Gastroesophageal sphincter (tissue), 3 donors: Measurements from ENCODE around the gene ATP6V1C2.

Experiments used
- CTCF ChIP-seq, 4 experiments: fragments of 200-600 bp in 2 of 4; fragments of 450-650 bp in 2 of 4; sonication (generic) in 1 of 4; IDR thresholded peaks; one replicate each; pipeline ENCODE4 v1.5.1; 2017 to 2019; ENCODE audit warnings: antibody characterized with exemption in 4 of 4, mild to moderate bottlenecking in 2 of 4, moderate library complexity in 2 of 4
- POLR2A ChIP-seq, 2 donors: fragments of 450-650 bp; IDR thresholded peaks; one replicate each; pipeline ENCODE4 v1.6.1; 2017; ENCODE audit warnings: antibody characterized with exemption in 2 of 2, mild to moderate bottlenecking in 2 of 2, moderate library complexity in 1 of 2
- POLR2AphosphoS5 ChIP-seq: sonication (generic); formaldehyde crosslinking; IDR thresholded peaks from one replicate; pipeline ENCODE4 v1.6.1; 2017; ENCODE audit warnings: antibody characterized with exemption

GRCh38 chr2:10806543-10806942, 85.1 kb downstream of the ATP6V1C2 start:
- TF ChIP-seq CTCF (IDR thresholded peaks at IDR 0.05) (no peak), POLR2A (IDR thresholded peaks at IDR 0.05) (no peak), POLR2AphosphoS5 (no peak)
